DND-41 (cell line): Measurements from ENCODE around the gene NT5M.

Experiments used
- ATAC-seq: fragments of 200-7000 bp; cut with Tn5 transposase; 3 replicates; pipeline ENCODE4 v1.9.1; 2021; ENCODE audit warnings: low read depth; ENCODE audit not compliant: insufficient read depth
- DNase-seq: peaks from one replicate; pipeline ENCODE4 v3.0.0-alpha.2; 2020
- H2AFZ ChIP-seq: 2 replicates; pipeline ENCODE4 v1.6.0; 2012; ENCODE audit warnings: low read depth, low read length
- H3K27ac ChIP-seq: 2 replicates; pipeline ENCODE4 v1.5.1; 2012; ENCODE audit warnings: low read length, inconsistent platforms
- H3K27me3 ChIP-seq: fragments of 200-600 bp; sonication (generic); 2 replicates; pipeline ENCODE4 v1.6.0; 2012; ENCODE audit warnings: low read length, mild to moderate bottlenecking, inconsistent platforms; ENCODE audit not compliant: insufficient read depth, poor library complexity
- H3K36me3 ChIP-seq: 2 replicates; pipeline ENCODE4 v1.5.1; 2012; ENCODE audit warnings: low read length, inconsistent platforms; ENCODE audit not compliant: insufficient read depth
- H3K4me1 ChIP-seq: 2 replicates; pipeline ENCODE4 v1.5.1; 2012; ENCODE audit warnings: mild to moderate bottlenecking, low read length; ENCODE audit not compliant: insufficient read depth
- H3K4me2 ChIP-seq: 2 replicates; pipeline ENCODE4 v1.6.0; 2012; ENCODE audit warnings: mild to moderate bottlenecking, moderate library complexity, low read length, inconsistent platforms; ENCODE audit not compliant: insufficient read depth
- H3K4me3 ChIP-seq, 2 experiments: fragments of 200-600 bp in 1 of 2; shearing (Covaris generic) in 1 of 2; 2 replicates each; pipeline ENCODE4 v1.5.1; 2012 to 2016; ENCODE audit warnings: inconsistent platforms in 2 of 2, low read length in 2 of 2, mild to moderate bottlenecking in 2 of 2, low read depth in 1 of 2, moderate library complexity in 1 of 2
- H3K79me2 ChIP-seq: 2 replicates; pipeline ENCODE4 v1.6.0; 2012; ENCODE audit warnings: low read length, inconsistent platforms; ENCODE audit not compliant: insufficient read depth
- H3K9ac ChIP-seq: 2 replicates; pipeline ENCODE4 v1.6.0; 2012; ENCODE audit warnings: low read depth, mild to moderate bottlenecking, inconsistent platforms, low read length, moderate library complexity
- H3K9me3 ChIP-seq: 2 replicates; pipeline ENCODE4 v1.5.1; 2012; ENCODE audit warnings: low read length, moderate library complexity, mild to moderate bottlenecking, inconsistent platforms; ENCODE audit not compliant: insufficient read depth, severe bottlenecking
- H4K20me1 ChIP-seq: 2 replicates; pipeline ENCODE4 v1.6.0; 2012; ENCODE audit warnings: low read length; ENCODE audit not compliant: insufficient read depth
- CTCF ChIP-seq: IDR thresholded peaks from 2 replicates; pipeline ENCODE4 v1.5.1; 2012; ENCODE audit warnings: borderline replicate concordance, low read length, moderate library complexity, mild to moderate bottlenecking; ENCODE audit not compliant: poor library complexity, severe bottlenecking; ENCODE audit errors: extremely low read depth
- EZH2 ChIP-seq: IDR thresholded peaks from 3 replicates; pipeline ENCODE4 v1.6.1; 2012; ENCODE audit warnings: borderline replicate concordance, low read depth, mild to moderate bottlenecking, moderate library complexity, low read length, inconsistent platforms; ENCODE audit not compliant: severe bottlenecking

Gene NT5M

GRCh38 chr17:17325816-17326215 lies 22.6 kb downstream of the NT5M start:
- no peak overlapping the region for H3K4me3 ChIP-seq
- no peak for TF ChIP-seq CTCF
- TF ChIP-seq EZH2 = no peak
- ATAC-seq = no peak

GRCh38 chr17:17326275-17326875 lies 23.2 kb downstream of the NT5M start:
- Histone ChIP-seq H3K9ac (no peak overlapping the region), H3K4me1 (no peaks in the 10 kb centered on the region), H3K79me2 (no peaks in the 10 kb centered on the region), H3K27ac (no peak overlapping the region), H3K36me3 (peaks cover 9% of the 10 kb centered on the region), H4K20me1 (no peaks in the 10 kb centered on the region), H3K9me3 (no peaks in the 10 kb centered on the region), H2AFZ (no peak overlapping the region), H3K4me2 (no peak overlapping the region), H3K4me3 (no peak overlapping the region), H3K27me3 (no peaks in the 10 kb centered on the region)
- TF ChIP-seq CTCF = no peak
- no peak for TF ChIP-seq EZH2
- ATAC-seq (no peak), DNase-seq (no peak)

More at GRCh38 chr17:17325816-17326215, 22.6 kb downstream of the NT5M start:
- H3K9me3 ChIP-seq = no peaks in the 10 kb centered on the region
- no peak overlapping the region for H3K27ac ChIP-seq
- no peaks in the 10 kb centered on the region for H3K27me3 ChIP-seq
- no peak overlapping the region for H2AFZ ChIP-seq
- H3K79me2 ChIP-seq = no peaks in the 10 kb centered on the region
- H3K9ac ChIP-seq = no peak overlapping the region
- H3K4me1 ChIP-seq = no peaks in the 10 kb centered on the region
- no peaks in the 10 kb centered on the region for H4K20me1 ChIP-seq
- no peak for DNase-seq
- peaks cover 9% of the 10 kb centered on the region for H3K36me3 ChIP-seq
- H3K4me2 ChIP-seq = no peak overlapping the region

- H3K27me3 ChIP-seq = no peaks in the 10 kb centered on the region
- TF ChIP-seq EZH2 (no peak), CTCF (no peak)
- no peak overlapping the region for H3K4me2 ChIP-seq
These were observed 25.1 kb downstream of the NT5M start for GRCh38 chr17:17328251-17328650.

More at GRCh38 chr17:17328251-17328650, 25.1 kb downstream of the NT5M start:
- H3K4me1 ChIP-seq = no peaks in the 10 kb centered on the region
- DNase-seq (no peak), ATAC-seq (no peak)
- H3K27ac ChIP-seq = no peak overlapping the region
- no peak overlapping the region for H3K4me3 ChIP-seq
- no peaks in the 10 kb centered on the region for H3K79me2 ChIP-seq
- H3K9me3 ChIP-seq = no peaks in the 10 kb centered on the region
- H3K9ac ChIP-seq = no peak overlapping the region
- H2AFZ ChIP-seq = no peak overlapping the region
- H3K36me3 ChIP-seq = peaks cover 9% of the 10 kb centered on the region
- H4K20me1 ChIP-seq = no peaks in the 10 kb centered on the region
